Measurements from ENCODE around the gene FAM50A. TPM values are rescaled to one million over a fixed set of nuclear protein-coding genes. Genes with fewer than 3 reads are reported as not detected.

FAM50A gene
- total RNA-seq, 2 experiments from 2014 or later, result 40.9 to 50.0 TPM

- H3K9me3 Mint-ChIP-seq (ENCODE audit: low read depth), result no peaks in the 10 kb centered on the region
- ChIA-PET CTCF (no interaction called here), POLR2A (no interaction called here)
- ATAC-seq (no peak), DNase-seq (no peak)
- H3K4me3 Mint-ChIP-seq, result no peak overlapping the region
- intact Hi-C loops (cut with DNase I, micrococcal nuclease), result no loop called here
- H3K4me1 Mint-ChIP-seq, result peaks cover 27% of the 10 kb centered on the region
- peaks cover 6% of the 10 kb centered on the region for H3K36me3 Mint-ChIP-seq (ENCODE audit: low read depth)
- H3K27me3 Mint-ChIP-seq, result no peaks in the 10 kb centered on the region
- H3K27ac Mint-ChIP-seq, result no peak overlapping the region
Measured at GRCh38 chrX:154432210-154432609, 11.7 kb upstream of the FAM50A start.

GRCh38 chrX:154433605-154434004, 10.3 kb upstream of the FAM50A start:
- POLR2A ChIA-PET, result no interaction called here
- Mint-ChIP-seq H3K36me3 (ENCODE audit: low read depth) (peaks cover 10% of the 10 kb centered on the region), H3K27ac (no peak overlapping the region), H3K9me3 (ENCODE audit: low read depth) (no peaks in the 10 kb centered on the region), H3K4me3 (no peak overlapping the region), H3K4me1 (peaks cover 23% of the 10 kb centered on the region), H3K27me3 (no peaks in the 10 kb centered on the region)
- CTCF ChIA-PET, result no interaction called here
- no peak for ATAC-seq
- intact Hi-C loops (cut with DNase I, micrococcal nuclease), result no loop called here
- no peak for DNase-seq

DNA sequence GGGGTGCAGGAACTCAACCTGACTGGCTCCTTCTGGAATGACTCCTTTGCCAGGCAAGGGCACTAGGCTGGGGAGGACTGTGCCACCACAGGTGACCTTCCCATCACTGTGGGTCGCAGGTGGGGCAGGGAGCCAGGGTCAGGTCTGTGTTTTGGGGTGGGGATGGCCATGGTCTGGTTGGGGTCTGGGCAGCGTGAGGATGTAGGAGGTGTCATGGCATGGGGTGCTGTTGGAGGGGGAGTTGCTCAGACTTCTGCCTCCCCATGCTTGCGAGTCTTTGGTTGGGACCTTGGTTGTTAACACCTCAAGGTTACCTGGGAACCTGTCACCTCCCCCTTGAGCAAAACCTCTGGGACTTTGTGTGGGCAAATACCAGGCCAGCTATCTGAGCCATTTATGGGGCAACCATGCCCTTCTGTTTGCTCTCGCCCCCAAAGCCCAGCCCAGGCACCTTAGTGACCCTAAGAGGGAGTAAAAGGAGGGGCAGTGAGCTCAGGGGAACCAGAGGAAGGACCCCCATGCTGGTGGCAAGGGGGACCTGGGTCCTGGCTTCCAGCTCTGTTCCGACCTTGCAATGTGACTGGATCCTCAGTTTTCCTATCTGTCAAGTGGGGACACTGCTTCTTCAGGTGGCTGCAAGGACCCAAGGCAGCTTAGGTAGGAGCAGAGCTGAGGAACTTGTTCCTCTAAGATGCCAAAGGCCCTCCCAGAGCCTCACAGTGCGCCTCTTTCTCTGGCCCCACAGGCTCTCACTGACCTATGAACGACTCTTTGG, 9.4 kb upstream of the FAM50A start:
- H3K36me3 Mint-ChIP-seq (ENCODE audit: low read depth), result peaks cover 14% of the 10 kb centered on the region
- ChIA-PET POLR2A (interaction anchor here (0.6 kb wide), 1 partner anchor 11 kb away, joined by 3 read pairs; no protein-coding TSS in a partner anchor), CTCF (no interaction called here)
- H3K9me3 Mint-ChIP-seq (ENCODE audit: low read depth), result no peaks in the 10 kb centered on the region
- intact Hi-C loops (cut with DNase I, micrococcal nuclease), result no loop called here
- ATAC-seq (no peak), DNase-seq (no peak)
- peaks cover 21% of the 10 kb centered on the region for H3K4me1 Mint-ChIP-seq
- H3K27me3 Mint-ChIP-seq, result no peaks in the 10 kb centered on the region
- H3K27ac Mint-ChIP-seq, result no peak overlapping the region
- no peak overlapping the region for H3K4me3 Mint-ChIP-seq

GRCh38 chrX:154435171-154435733, 8.7 kb upstream of the FAM50A start:
- ChIA-PET POLR2A (no interaction called here), CTCF (no interaction called here)
- H3K27ac Mint-ChIP-seq, result no peak overlapping the region
- H3K9me3 Mint-ChIP-seq (ENCODE audit: low read depth), result no peaks in the 10 kb centered on the region
- H3K4me3 Mint-ChIP-seq, result no peak overlapping the region
- H3K27me3 Mint-ChIP-seq, result no peaks in the 10 kb centered on the region
- ATAC-seq (no peak), DNase-seq (no peak)
- H3K36me3 Mint-ChIP-seq (ENCODE audit: low read depth), result peaks cover 14% of the 10 kb centered on the region
- intact Hi-C loops (cut with DNase I, micrococcal nuclease), result no loop called here
- H3K4me1 Mint-ChIP-seq, result peaks cover 20% of the 10 kb centered on the region

DNA sequence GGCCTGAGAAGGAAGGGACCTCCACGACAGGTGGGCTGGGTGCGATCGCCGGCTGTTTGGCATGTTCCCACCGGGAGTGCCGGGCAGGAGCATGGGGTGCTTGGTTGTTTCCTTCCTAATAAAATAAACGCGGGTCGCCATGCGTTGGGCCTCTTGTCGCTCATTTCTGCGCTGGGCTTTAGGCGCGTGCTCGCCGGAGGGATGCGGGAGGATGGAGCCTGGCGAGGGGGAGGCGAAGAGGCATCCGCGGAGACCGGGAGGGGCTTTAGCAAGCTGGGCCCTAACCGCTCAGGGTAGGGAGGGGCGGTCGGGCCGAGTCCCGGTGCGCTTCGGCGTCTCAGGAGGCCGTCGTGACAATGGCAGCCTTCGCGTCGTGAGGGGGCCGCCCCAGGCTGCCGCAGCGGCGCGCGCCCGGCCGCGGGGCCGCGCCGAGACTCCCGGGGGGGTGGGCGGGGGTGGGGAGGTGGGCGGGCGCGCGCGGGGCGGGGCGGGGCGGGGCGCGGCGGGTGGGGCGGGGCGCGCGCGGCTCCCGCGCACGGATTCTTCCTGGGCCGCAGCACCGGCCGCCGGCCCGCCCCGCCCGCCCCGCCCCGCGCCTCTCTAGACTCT, 7.5 kb upstream of the FAM50A start:
- H3K27ac Mint-ChIP-seq, result peak overlapping the region; percentile 87
- intact Hi-C loops (cut with DNase I, micrococcal nuclease), result loop anchor here in 1 of 2 experiments (1.0 to 2.0 kb wide), 6 partner anchors 22 to 80 kb away; partner anchors contain the start of genes FAM3A, LAGE3, PLXNA3 and RPL10
- CTCF ChIA-PET, result interaction anchor here (0.5 kb wide), 1 partner anchor 119 kb away, joined by 3 read pairs; no protein-coding TSS in a partner anchor
- no peaks in the 10 kb centered on the region for H3K27me3 Mint-ChIP-seq
- H3K36me3 Mint-ChIP-seq (ENCODE audit: low read depth), result peaks cover 16% of the 10 kb centered on the region
- peaks cover 19% of the 10 kb centered on the region for H3K4me1 Mint-ChIP-seq
- peak; percentile 76 for ATAC-seq
- peak; percentile 71 for DNase-seq
- no peaks in the 10 kb centered on the region for H3K9me3 Mint-ChIP-seq (ENCODE audit: low read depth)
- peak overlapping the region; percentile 75 for H3K4me3 Mint-ChIP-seq
- POLR2A ChIA-PET, result no interaction called here

DNA sequence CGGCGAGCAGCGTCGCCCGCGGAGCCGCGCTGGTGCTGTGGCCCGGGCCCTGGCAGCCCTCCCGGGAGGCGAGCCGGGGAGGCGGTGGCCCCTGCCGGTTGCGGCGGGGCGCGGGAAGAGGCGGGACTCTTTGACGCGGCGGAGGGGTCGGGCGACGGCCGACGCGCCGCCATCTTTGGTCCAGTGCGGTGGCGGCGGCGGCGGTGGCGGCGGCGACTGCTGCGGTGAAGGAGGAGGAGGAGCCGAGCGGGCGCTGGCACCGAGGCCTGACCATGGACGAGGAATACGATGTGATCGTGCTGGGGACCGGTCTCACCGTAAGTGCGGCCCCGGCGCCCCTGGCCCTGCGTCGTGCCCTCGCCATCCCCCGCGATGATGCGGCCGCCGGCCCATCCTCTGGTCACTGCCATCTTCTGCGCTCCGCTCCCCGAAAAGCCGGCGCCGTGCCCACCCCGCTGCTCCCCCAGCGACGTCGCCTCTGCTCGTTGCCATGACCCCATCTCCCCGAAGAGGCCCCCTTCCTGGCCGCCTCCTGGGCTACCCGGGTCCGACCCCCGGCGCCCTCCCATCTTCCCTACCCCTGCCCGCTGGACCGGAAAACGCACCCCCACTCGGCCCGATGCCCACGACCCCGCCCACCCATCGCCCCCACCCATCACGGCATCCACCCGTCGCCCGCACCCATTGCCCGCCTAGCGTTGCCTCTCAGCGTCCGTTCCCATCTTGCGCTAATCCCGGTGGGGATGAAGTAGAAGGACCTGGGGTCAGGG, 6.8 kb upstream of the FAM50A start, which contains the start of gene GDI1:
Gene GDI1, plus strand, starts transcription at position 172 of the 770 bp plus-strand sequence. Its CDS starts 101 bp downstream, at position 273.
- POLR2A ChIA-PET, result no interaction called here
- DNase-seq, result peak; percentile 69
- ATAC-seq, result peak; percentile 40
- peaks cover 19% of the 10 kb centered on the region for H3K36me3 Mint-ChIP-seq (ENCODE audit: low read depth)
- peak within 1 kb of the TSS; percentile 87 for H3K27ac Mint-ChIP-seq
- CTCF ChIA-PET, result no interaction called here
- peak within 1 kb of the TSS; percentile 83 for H3K4me3 Mint-ChIP-seq
- no peaks in the 10 kb centered on the region for H3K27me3 Mint-ChIP-seq
- intact Hi-C loops (cut with DNase I, micrococcal nuclease), result loop anchor here in 1 of 2 experiments (1.0 to 2.0 kb wide), 6 partner anchors 22 to 80 kb away; partner anchors contain the start of genes FAM3A, LAGE3, PLXNA3 and RPL10
- peaks cover 22% of the 10 kb centered on the region for H3K4me1 Mint-ChIP-seq
- H3K9me3 Mint-ChIP-seq (ENCODE audit: low read depth), result no peaks in the 10 kb centered on the region

GRCh38 chrX:154437971-154438893, 5.7 kb upstream of the FAM50A start:
- H3K27ac Mint-ChIP-seq, result peak overlapping the region; percentile 84
- DNase-seq (no peak), ATAC-seq (no peak)
- POLR2A ChIA-PET, result interaction anchor here (0.6 kb wide), 1 partner anchor 132 kb away, joined by 4 read pairs; no protein-coding TSS in a partner anchor
- H3K36me3 Mint-ChIP-seq (ENCODE audit: low read depth), result peaks cover 18% of the 10 kb centered on the region
- CTCF ChIA-PET, result no interaction called here
- peaks cover 22% of the 10 kb centered on the region for H3K4me1 Mint-ChIP-seq
- H3K9me3 Mint-ChIP-seq (ENCODE audit: low read depth), result no peaks in the 10 kb centered on the region
- peak overlapping the region; percentile 83 for H3K4me3 Mint-ChIP-seq
- no peaks in the 10 kb centered on the region for H3K27me3 Mint-ChIP-seq
- intact Hi-C loops (cut with DNase I, micrococcal nuclease), result loop anchor here in 1 of 2 experiments (2.0 kb wide), 5 partner anchors 21 to 79 kb away; partner anchors contain the start of genes FAM3A, PLXNA3, RPL10 and SLC10A3

DNA sequence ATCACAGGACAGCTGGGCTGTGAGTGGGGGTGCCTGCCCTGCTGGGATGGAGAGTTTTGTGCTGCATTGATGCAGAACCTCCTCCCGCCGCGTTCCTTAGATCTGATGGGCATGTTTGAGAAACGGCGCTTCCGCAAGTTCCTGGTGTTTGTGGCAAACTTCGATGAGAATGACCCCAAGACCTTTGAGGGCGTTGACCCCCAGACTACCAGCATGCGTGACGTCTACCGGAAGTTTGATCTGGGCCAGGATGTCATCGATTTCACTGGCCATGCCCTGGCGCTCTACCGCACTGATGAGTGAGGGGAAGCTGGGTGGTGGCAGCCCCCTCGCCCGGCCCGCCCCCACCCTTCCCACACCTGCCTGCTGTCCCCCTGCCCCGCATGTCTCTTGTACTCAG, 4.1 kb upstream of the FAM50A start:
- ChIA-PET POLR2A (no interaction called here), CTCF (no interaction called here)
- Mint-ChIP-seq H3K4me3 (no peak overlapping the region), H3K27me3 (no peaks in the 10 kb centered on the region), H3K36me3 (ENCODE audit: low read depth) (peaks cover 17% of the 10 kb centered on the region), H3K9me3 (ENCODE audit: low read depth) (no peaks in the 10 kb centered on the region), H3K4me1 (peaks cover 24% of the 10 kb centered on the region), H3K27ac (no peak overlapping the region)
- ATAC-seq (no peak), DNase-seq (no peak)
- intact Hi-C loops (cut with DNase I, micrococcal nuclease), result loop anchor here in 1 of 2 experiments (5.0 kb wide), 1 partner anchor 37 kb away; the partner anchor contains the start of gene LAGE3

DNA sequence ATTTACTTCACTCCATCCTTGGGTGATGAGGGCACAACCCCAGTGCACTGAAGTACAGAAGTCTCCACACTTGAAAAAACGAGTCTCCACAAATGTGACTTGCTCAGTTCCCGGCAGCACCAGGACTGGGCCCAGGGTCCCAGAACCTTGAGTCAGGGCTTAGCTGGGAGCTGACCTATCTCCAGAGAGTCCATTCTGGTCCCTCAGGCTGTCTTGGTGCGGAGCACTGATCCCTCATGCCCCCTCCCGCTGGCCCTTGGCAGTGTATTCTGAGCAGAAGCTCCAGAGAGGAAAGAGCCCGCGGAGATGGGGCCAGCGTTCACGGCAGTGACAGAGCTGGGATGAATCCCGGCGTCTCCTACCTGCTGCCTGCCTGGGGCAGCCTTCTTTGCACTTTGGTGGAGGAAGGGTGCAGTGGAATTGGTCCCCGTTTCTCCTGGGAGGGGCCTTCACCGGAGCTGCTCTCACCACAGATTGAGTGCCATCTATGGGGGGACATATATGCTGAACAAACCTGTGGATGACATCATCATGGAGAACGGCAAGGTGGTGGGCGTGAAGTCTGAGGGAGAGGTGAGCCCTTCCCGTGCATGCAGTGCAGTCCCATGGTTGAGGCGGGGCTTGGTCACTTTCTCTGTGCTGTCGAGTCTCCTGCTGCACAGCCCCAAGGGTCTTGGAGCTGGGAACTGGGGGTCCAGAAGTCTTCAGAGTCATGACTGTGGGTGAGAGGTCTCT, 3.2 kb upstream of the FAM50A start:
- Mint-ChIP-seq H3K27ac (no peak overlapping the region), H3K4me3 (no peak overlapping the region), H3K4me1 (peaks cover 24% of the 10 kb centered on the region), H3K9me3 (ENCODE audit: low read depth) (no peaks in the 10 kb centered on the region), H3K36me3 (ENCODE audit: low read depth) (peaks cover 13% of the 10 kb centered on the region), H3K27me3 (no peaks in the 10 kb centered on the region)
- intact Hi-C loops (cut with DNase I, micrococcal nuclease), result loop anchor here in 1 of 2 experiments (5.0 kb wide), 1 partner anchor 37 kb away; the partner anchor contains the start of gene LAGE3
- ChIA-PET POLR2A (no interaction called here), CTCF (interaction anchor here (0.7 kb wide), 1 partner anchor 49 kb away, joined by 3 read pairs; no protein-coding TSS in a partner anchor)
- ATAC-seq (no peak), DNase-seq (no peak)

DNA sequence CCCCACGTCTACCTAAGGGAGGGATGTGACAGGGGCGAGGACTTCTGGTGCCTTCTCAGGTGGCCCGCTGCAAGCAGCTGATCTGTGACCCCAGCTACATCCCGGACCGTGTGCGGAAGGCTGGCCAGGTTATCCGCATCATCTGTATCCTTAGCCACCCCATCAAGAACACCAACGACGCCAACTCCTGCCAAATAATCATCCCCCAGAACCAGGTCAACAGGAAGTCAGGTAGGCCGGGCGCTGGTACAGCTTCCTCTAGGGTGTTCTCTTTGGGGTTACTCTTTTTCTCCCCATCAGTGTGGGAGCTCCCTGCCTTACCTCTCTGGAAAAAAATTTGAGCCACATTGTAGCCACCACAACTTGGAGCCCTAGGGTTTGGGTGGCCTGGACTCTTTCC, 2.4 kb upstream of the FAM50A start:
- H3K36me3 Mint-ChIP-seq (ENCODE audit: low read depth), result peaks cover 13% of the 10 kb centered on the region
- H3K9me3 Mint-ChIP-seq (ENCODE audit: low read depth), result no peaks in the 10 kb centered on the region
- ATAC-seq (no peak), DNase-seq (no peak)
- H3K27ac Mint-ChIP-seq, result peak overlapping the region; percentile 51
- no peaks in the 10 kb centered on the region for H3K27me3 Mint-ChIP-seq
- H3K4me1 Mint-ChIP-seq, result peaks cover 26% of the 10 kb centered on the region
- CTCF ChIA-PET, result interaction anchor here (0.7 kb wide), 1 partner anchor 48 kb away, joined by 3 read pairs; no protein-coding TSS in a partner anchor
- no peak overlapping the region for H3K4me3 Mint-ChIP-seq
- intact Hi-C loops (cut with DNase I, micrococcal nuclease), result loop anchor here in 1 of 2 experiments (5.0 kb wide), 1 partner anchor 36 kb away; the partner anchor contains the start of gene LAGE3
- POLR2A ChIA-PET, result no interaction called here
